LNCAP (cell line): Measurements from ENCODE around the gene RTP1.

Source experiments
- CTCF ChIP-seq: fragments of 450-650 bp; IDR thresholded peaks from 2 replicates; pipeline ENCODE4 v1.5.1; 2017; ENCODE audit warnings: mild to moderate bottlenecking

The RTP1 gene

GRCh38 chr3:187197335-187197649, at the start of gene RTP1:
Gene RTP1, plus strand, starts transcription at chr3:187197486. Its CDS starts 30 bp downstream, at chr3:187197516.
- no peak for TF ChIP-seq CTCF

- no peak for TF ChIP-seq CTCF
Observed at GRCh38 chr3:187150186-187150585, 47.1 kb upstream of the RTP1 start.

- TF ChIP-seq CTCF = peak; percentile 29; the same call in 1 of the 2 replicates
Observed at GRCh38 chr3:187150599-187150998, 46.7 kb upstream of the RTP1 start.

- no peak for TF ChIP-seq CTCF
Observed at GRCh38 chr3:187161556-187161955, 35.7 kb upstream of the RTP1 start.

GRCh38 chr3:187162265-187162953, 34.9 kb upstream of the RTP1 start:
- no peak for TF ChIP-seq CTCF

- peak; percentile 70 for TF ChIP-seq CTCF
Observed at GRCh38 chr3:187165144-187165543, 32.1 kb upstream of the RTP1 start.

GRCh38 chr3:187166750-187167149, 30.5 kb upstream of the RTP1 start:
- TF ChIP-seq CTCF = no peak

GRCh38 chr3:187167777-187168176, 29.5 kb upstream of the RTP1 start:
- TF ChIP-seq CTCF = no peak
